Ectodermal cell (in vitro differentiated cells): ENCODE results near the gene MAGEL2.

Experiments used
- H3K27ac ChIP-seq: 2 replicates; pipeline ENCODE4 v1.7.0; 2013; ENCODE audit warnings: mild to moderate bottlenecking, low read depth, low read length; ENCODE audit not compliant: insufficient read depth, poor library complexity, severe bottlenecking
- H3K27me3 ChIP-seq: 2 replicates; pipeline ENCODE4 v1.7.0; 2013; ENCODE audit warnings: mild to moderate bottlenecking, low read length; ENCODE audit not compliant: insufficient read depth, control insufficient read depth, poor library complexity, severe bottlenecking
- H3K36me3 ChIP-seq: one replicate; pipeline ENCODE4 v1.7.0; 2013; ENCODE audit warnings: low read length; ENCODE audit not compliant: control insufficient read depth, insufficient read depth
- H3K4me1 ChIP-seq: one replicate; pipeline ENCODE4 v1.7.0; 2013; ENCODE audit warnings: low read length; ENCODE audit not compliant: control insufficient read depth, insufficient read depth
- H3K4me3 ChIP-seq: 2 replicates; pipeline ENCODE4 v1.7.0; 2013; ENCODE audit warnings: low read depth, low read length, control low read depth; ENCODE audit not compliant: insufficient read depth
- H3K9me3 ChIP-seq: 2 replicates; pipeline ENCODE4 v1.7.0; 2013; ENCODE audit warnings: mild to moderate bottlenecking, low read length, moderate library complexity; ENCODE audit not compliant: control insufficient read depth
- WGBS, 2 experiments: methylation state at CpG; one replicate each; pipeline ENCODE4 v1.1.7; 2013; ENCODE audit warnings: missing lambda C conversion rate in 2 of 2; 5-methylcytosine and 5-hydroxymethylcytosine counted together

Gene MAGEL2

DNA sequence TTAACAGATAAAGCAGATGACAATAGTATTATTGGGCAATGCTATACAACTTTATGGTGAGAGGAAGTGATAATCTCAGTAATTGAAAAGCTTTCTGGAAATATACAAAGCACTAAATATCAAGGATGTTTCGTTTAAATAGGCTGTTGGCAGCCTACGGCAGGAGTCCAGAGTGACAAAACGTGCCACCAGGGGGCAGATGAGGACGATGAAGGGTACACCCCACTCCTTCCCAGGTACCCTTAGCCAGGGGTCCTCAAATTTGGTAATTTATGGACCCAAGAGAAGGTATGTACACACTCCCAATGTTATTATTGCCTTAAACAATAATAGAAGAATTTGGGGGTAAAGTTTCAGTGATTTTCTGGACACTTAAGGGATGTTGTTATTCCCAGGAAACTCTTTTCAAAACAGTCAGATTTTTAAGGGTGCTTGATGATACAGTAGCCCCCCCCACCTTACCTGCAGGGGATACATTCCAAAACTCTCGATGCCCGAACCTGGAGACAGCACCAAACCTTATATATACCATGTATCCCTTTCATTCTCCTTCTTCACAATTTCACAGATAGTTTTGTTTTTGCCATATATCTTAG is 1.4 kb upstream of the MAGEL2 start:
- H3K27me3 ChIP-seq, result no peaks in the 10 kb centered on the region
- no peaks in the 10 kb centered on the region for H3K9me3 ChIP-seq
- no peak overlapping the region for H3K4me3 ChIP-seq
- H3K4me1 ChIP-seq, result no peaks in the 10 kb centered on the region
- 33 to 34% methylated on average over 6 of the region's 6 CpGs for WGBS, 2 experiments
- H3K36me3 ChIP-seq, result no peaks in the 10 kb centered on the region
- H3K27ac ChIP-seq, result no peak overlapping the region

DNA sequence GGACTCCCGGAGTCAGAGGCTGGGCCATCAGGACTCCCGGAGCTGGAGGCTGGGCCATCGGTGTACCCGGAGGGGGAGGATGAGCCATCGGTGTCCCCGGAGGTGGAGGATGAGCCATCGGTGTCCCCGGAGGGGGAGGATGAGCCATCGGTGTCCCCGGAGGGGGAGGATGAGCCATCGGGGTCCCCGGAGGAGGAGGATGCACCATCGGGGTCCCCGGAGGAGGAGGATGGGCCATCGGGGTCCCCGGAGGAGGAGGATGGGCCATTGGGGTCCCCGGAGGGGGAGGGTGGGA is 719 bp downstream of the MAGEL2 start:
- WGBS, 2 experiments, result 50 to 52% methylated on average over 17 of the region's 17 CpGs
- no peaks in the 10 kb centered on the region for H3K36me3 ChIP-seq
- no peaks in the 10 kb centered on the region for H3K9me3 ChIP-seq
- no peaks in the 10 kb centered on the region for H3K4me1 ChIP-seq
- peak overlapping the region; percentile 56 for H3K4me3 ChIP-seq
- H3K27me3 ChIP-seq, result no peaks in the 10 kb centered on the region
- H3K27ac ChIP-seq, result no peak overlapping the region

DNA sequence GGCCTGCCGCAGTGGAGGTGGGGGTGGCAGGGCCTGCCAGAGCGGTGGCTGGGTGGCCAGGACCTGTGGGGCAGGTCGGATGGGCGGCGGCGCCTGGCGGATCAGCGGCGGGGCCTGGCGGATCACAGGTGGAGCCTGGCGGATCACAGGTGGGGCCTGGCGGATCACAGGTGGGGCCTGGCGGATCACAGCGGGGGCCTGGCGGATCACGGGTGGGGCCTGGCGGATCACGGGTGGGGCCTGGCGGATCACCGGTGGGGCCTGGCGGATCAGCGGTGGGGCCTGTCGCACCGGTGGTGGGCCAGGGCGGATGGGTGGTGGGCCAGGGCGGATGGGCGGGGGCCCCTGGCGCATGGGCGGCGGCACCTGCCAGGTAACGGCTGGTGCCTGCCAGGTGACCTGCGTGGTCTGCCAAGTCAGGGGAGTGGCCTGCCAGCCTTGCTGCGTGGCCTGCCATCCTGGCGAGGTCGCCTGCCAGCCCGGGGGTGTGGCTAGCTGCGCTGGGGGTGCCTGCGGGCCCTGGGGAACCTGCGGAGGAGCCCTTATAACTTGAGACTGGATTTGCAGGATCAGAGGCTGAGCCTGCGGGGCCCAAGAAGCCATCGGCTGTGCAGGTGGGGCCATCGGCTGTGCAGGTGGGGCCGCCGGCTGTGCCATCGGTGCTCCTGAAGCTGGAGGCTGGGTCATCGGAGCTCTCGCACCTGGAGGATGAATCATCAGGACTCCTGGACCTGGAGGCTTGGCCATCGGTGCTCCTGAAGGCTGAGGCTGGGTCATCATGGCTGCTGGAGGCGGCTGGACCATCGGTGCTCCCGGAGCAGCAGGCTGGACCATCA is 1.3 kb downstream of the MAGEL2 start:
- no peaks in the 10 kb centered on the region for H3K9me3 ChIP-seq
- no peaks in the 10 kb centered on the region for H3K36me3 ChIP-seq
- peak overlapping the region; percentile 56 for H3K4me3 ChIP-seq
- no peaks in the 10 kb centered on the region for H3K27me3 ChIP-seq
- H3K4me1 ChIP-seq, result no peaks in the 10 kb centered on the region
- no peak overlapping the region for H3K27ac ChIP-seq
- WGBS, 2 experiments, result 90 to 92% methylated on average over 51 of the region's 51 CpGs

DNA sequence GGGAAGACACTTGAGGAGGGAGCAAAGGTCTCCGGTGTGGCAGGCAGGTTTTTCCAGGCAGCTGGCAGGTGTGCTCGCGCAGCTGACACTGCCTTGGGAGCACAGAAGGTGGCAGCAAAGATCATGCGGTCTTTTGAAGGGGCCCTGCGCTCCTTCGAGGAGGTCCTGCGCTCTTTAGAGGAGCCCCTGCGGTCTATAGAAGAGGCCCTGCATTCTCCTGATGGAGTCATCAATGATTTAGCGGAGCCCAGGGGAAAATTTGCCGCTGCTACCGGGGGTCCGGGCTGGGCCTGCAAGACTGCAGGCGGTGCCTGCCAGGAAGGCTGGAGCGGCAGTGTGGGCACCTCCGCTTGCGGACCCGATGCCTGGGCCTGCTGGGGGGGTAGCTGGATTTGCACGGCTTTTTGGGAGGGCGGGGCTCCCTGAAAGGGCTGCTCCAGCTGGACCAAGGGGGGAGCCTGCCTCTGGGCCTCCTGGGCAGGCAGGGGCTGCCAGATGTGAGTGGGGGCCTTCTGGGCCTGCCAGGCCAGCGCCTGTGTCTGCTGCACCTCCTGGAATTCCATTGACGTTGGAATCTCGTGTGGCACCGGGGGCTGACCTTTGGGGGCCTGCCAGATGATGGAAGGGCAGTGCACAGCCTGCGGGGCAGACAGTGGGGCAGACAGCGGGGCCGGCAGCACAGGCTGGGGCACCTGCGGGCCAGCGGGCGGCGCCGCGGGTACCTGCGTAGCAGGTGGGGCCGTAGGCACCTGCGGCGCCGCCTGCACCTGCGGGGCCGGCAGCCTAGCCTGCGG is 2.1 kb downstream of the MAGEL2 start:
- H3K36me3 ChIP-seq, result no peaks in the 10 kb centered on the region
- WGBS, 2 experiments, result 84 to 87% methylated on average over 40 of the region's 40 CpGs
- H3K4me3 ChIP-seq, result no peak overlapping the region
- H3K9me3 ChIP-seq, result no peaks in the 10 kb centered on the region
- H3K27me3 ChIP-seq, result no peaks in the 10 kb centered on the region
- no peaks in the 10 kb centered on the region for H3K4me1 ChIP-seq
- no peak overlapping the region for H3K27ac ChIP-seq

DNA sequence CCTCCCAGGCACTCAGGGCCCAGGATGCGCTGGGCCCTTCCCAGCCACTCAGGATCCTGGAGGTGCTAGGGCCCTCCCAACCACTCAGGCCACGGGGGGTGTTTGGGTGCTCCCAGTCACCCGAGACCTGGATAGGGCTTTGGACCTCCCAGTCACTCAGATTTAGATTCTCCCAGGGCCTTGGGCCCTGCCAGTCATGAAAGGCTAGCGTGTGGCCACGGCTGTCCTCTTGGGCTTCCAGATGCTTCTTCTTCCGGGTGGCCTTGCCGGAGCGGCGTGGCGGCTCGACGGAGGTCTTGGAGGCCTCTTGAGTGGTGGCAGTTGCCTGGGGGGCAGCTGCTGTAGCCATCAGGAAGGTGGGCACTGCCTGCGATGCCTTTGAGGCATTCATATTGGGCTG is 2.8 kb downstream of the MAGEL2 start:
- no peaks in the 10 kb centered on the region for H3K4me1 ChIP-seq
- H3K9me3 ChIP-seq, result no peaks in the 10 kb centered on the region
- H3K4me3 ChIP-seq, result no peak overlapping the region
- WGBS, 2 experiments, result 91 to 92% methylated on average over 13 of the region's 13 CpGs
- H3K36me3 ChIP-seq, result no peaks in the 10 kb centered on the region
- H3K27me3 ChIP-seq, result no peaks in the 10 kb centered on the region
- H3K27ac ChIP-seq, result no peak overlapping the region

DNA sequence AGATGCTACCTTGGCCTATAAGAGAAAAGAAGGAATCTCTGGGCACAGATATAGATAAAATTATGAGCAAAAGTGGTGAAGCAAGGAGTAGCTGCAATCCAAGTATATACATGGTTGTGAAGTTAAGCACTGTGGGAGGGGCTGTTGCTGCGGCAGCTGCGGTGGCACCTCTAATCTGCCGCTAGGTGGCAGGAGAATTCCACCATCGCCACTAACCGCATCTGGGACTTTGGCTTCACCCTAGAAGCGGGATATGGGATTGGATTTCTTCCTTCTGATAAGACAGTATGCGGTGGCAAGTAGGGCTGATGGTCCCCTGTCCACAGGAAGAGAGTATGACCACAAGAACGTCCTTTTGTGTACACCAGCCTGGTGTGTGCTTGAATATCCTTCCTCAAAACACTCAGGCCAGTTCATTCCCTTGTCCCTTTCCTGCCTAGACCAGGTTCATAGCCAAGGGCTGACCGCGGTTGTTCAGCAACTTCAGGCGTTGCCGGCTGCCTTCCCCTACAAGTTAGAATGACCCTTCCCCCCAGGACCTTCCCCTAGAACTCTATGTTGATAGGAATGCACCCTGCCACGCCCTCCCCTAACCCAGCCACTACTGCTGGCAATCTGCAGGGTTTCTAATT is 5.1 kb downstream of the MAGEL2 start:
- 40% methylated on average over 13 of the region's 13 CpGs for WGBS, 2 experiments

DNA sequence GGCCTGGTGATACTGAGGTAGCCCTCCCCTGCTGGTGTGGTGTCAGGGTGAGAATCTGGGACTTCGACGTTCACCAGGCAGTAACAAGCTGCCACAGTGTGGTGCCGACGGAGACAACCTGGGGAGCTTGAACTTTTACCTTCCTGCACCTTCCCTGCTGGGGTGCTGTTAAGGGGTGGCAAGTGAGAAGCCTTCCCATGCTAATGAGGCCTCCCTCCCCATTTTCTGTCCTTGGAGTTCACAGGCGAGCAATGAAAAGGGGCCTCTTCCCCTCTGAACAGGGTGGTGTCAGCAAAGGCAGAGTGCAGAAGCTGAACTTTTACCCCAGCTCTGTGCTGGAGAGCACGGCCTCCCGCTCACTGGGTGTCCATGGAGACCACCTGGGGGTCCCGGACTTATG is 13.5 kb downstream of the MAGEL2 start:
- H3K36me3 ChIP-seq, result no peaks in the 10 kb centered on the region
- no peaks in the 10 kb centered on the region for H3K4me1 ChIP-seq
- WGBS, 2 experiments, result 76 to 82% methylated on average over 8 of the region's 8 CpGs
- H3K9me3 ChIP-seq, result no peaks in the 10 kb centered on the region
- peaks cover 15% of the 10 kb centered on the region for H3K27me3 ChIP-seq
- no peak overlapping the region for H3K4me3 ChIP-seq
- no peak overlapping the region for H3K27ac ChIP-seq

More for the DNA sequence above, 5.1 kb downstream of the MAGEL2 start:
- Histone ChIP-seq H3K36me3 (no peaks in the 10 kb centered on the region), H3K4me3 (no peak overlapping the region), H3K27ac (no peak overlapping the region), H3K27me3 (no peaks in the 10 kb centered on the region), H3K4me1 (no peaks in the 10 kb centered on the region), H3K9me3 (no peaks in the 10 kb centered on the region)

DNA sequence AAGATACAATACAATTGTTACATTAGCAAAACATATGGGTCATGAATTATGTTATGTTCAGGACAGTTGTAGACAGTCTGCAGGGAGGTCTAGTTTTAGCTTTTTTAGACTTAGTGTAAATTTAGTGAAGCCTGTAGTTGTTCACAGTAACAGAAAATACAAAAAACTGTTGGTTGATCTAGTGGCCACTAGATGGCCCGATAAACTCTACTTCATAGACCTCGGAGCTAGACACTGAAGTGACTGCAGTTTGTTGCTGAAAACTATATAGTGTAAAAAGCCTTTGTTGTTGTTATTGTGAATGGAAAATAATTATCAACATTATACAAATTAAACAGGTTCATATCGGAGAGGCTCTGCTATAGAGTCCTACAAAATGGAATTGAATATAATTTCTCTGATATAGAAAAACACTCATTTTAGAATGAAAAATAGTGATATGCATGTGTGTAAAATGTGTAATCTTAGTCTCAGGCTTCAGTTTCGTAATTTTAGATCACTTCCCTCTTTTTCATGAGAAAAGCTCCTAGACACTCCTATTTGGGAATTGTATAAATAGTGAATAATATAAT is 18.3 kb downstream of the MAGEL2 start:
- 25 to 39% methylated on average over 2 of the region's 4 CpGs for WGBS, 2 experiments
- Histone ChIP-seq H3K9me3 (no peaks in the 10 kb centered on the region), H3K4me3 (no peak overlapping the region), H3K36me3 (no peaks in the 10 kb centered on the region), H3K4me1 (no peaks in the 10 kb centered on the region), H3K27me3 (peaks cover 48% of the 10 kb centered on the region), H3K27ac (no peak overlapping the region)

DNA sequence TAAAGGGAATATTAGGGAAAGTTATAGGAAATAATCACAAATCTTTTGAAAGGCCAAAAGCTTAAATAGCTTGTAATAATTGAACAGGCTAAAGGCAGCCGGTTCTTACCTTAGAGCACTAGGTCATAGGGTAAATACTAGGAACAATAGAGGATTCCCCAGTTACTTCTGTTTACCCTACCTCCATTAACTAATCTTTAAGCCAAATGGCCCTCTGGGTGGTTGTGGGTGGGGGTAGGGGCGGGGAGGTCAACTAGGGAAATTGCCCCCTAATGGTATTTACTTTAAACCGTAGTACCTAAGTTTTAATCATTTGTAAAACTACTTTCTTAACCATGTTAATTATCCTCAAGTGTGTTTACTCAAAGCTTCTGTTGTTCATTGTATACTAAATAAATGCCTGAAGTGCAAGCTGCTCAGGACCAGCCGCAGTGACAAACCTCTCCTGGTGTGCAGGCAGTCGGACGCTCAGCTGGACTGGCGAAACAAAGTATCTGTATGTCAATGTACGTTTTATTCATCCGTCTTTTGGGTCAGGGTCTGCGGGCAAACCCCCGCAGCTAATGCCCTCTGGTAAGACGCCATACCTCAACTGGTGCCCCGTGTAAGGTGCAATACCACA is 18.9 kb downstream of the MAGEL2 start:
- Histone ChIP-seq H3K27me3 (peaks cover 48% of the 10 kb centered on the region), H3K36me3 (no peaks in the 10 kb centered on the region), H3K9me3 (no peaks in the 10 kb centered on the region), H3K4me1 (no peaks in the 10 kb centered on the region), H3K27ac (no peak overlapping the region), H3K4me3 (no peak overlapping the region)
- 48 to 58% methylated on average over 10 to 11 of the region's 13 CpGs for WGBS, 2 experiments
